HG03175 (cell line): Measurements from ENCODE around the gene TNNI3.
"Not testable (repeated sequence)": the region's sequence is repeated elsewhere in the genome, so short reads cannot be mapped to it uniquely, and the experiment has no call there.

Experiments used
- ATAC-seq: cut with Tn5 transposase; IDR thresholded peaks from one replicate; pipeline ENCODE4 v1.9.1; 2021; ENCODE audit warnings: mild to moderate bottlenecking, moderate library complexity; ENCODE audit not compliant: unreplicated experiment

The TNNI3 gene

DNA sequence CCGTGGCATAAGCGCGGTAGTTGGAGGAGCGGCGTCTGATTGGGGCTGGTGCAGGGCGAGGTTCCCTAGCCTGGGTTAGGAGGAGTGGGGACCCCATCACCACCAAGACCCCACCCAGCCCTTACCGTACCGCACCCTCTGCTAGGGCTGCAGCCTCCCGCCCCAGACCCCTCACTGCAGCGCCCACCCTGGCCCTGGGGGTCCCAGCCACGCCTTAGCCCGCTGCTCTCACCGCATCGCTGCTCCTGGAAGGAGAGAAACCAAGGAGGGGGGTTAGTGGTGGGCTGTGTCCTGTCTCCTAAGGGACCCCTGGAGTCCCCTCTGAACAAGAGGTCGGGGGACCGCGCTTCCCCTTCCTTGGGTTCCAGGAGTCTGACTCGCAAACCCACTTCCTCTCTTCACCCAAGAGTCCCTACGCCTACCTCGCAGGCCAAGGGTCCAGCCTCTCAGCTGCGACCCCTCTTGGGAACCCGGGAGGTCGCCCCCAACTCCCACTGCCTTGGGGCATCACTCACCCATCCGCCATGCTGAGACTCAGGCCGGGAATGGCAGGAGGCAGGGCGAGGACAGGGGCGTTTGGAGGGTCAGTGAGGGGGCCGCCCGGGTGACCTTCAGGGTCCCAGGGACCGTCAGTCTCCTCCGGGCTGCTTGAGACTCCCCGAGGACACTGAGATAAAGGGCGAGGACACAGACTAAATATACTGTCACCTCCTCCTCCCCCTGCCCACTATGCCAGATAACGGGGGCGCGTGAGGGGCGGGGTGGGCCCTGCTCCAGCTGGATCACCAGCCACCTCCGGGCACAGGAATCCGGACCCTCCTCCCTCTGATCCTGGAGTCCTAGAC is at the start of gene TNNI3:
TSS of gene TNNI3 (minus strand) at position 669 of the 845 bp plus-strand sequence. CDS start at position 526, 143 bp downstream.
- no peak for ATAC-seq

DNA sequence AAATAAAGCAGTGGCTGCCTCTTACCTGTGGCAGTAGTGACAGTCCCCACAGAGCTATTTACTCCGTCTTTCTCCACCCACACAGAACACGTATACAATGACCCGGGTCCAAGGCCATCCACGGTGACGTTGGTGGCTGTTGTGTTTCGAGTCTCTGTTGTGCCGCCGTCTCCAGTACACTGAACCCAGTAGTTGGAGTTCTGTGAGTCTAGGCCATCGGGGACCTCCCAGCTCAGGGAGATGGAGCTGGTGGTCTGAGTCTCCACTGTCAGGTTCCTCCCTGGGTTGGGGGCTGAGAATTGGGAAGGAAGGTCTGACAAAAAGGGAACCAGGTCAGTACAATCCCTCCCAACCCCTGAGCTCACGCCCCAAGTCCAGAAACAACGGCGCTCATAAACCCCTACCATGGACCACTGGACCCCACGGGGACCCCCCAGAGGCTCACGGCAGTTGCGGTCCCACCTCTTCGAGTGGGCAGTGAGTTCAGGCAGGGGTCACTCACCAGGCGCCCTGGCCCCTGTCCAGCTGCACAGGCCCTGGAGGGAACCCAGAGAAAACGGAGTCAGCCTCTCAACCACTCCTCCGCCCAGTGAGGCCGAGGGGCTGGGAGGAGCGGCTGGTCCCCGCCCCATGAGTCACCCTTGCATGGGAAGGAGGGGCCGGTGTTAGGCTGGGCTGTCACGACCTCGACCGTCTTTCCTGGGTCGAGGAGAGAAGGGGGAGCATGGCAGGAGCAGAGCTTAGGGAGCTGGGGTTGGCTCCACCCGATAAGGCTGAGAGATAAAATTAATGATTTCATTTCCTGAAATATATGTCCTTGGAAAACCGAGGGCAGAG is 49.4 kb upstream of the TNNI3 start:
- no peak for ATAC-seq

- not testable (repeated sequence) for ATAC-seq
Observed at GRCh38 chr19:55202199-55202598, 44.7 kb upstream of the TNNI3 start.

- no peak for ATAC-seq
Observed at GRCh38 chr19:55199620-55200204, 42.2 kb upstream of the TNNI3 start.

DNA sequence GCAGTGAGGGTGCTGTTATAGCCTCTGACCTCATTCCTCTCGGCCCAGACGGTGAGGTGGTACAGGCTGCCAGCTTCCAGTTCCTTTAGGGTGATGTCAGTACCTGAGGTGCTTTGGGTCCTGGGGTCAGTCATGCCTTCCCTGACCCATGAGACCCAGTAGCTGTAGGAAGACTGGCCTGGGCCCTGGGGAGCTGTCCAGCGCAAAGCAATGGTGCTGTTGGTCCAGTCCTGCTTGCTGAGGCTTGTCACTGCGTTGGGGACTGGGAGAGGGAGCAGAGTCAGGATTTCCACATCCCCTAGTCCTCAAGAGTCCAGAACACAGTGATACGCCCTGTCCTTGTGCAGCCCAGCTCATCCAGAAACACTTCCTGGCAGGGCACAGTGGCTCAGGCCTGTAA is 41.1 kb upstream of the TNNI3 start:
- no peak for ATAC-seq

GRCh38 chr19:55197528-55197927 is 40.0 kb upstream of the TNNI3 start:
- no peak for ATAC-seq

DNA sequence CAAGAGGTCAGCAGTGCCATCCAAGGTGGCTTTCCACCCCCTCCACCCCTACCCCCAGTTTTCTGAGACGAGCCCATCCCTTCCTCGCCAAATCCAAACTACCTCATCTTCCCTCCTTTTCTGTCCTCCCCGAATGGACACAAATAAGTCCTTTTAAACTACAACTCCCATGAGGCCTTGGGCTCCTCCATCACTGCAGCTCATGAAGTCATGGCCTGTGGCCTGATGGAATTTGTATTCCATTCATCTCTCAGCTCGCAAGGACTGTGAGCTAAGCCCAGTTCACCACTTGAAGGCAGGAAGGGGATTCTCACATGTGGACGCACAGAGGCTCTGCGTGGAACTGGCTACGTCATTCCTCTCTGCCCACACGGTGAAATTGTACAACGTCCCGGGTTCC is 39.3 kb upstream of the TNNI3 start:
- no peak for ATAC-seq

DNA sequence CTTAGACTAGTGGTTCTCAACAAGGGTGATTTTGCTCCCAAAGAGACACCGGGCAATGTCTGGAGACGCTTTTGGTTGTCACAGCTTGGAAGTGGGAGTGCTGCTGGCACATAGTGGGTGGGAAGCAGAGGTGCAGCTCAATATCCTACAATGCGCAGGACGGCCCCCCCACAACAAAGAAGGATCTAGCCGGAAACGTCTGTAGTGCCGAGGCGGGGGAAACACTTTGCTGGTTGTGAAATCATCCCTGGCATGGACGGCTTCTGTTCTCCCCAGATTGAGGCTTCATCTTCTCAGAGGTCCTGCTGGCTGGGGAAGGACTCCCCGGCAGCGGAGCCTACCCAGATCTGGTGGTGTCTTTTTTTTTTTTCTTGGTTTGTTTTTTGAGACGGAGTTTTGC is 35.9 kb upstream of the TNNI3 start:
- ATAC-seq = no peak

DNA sequence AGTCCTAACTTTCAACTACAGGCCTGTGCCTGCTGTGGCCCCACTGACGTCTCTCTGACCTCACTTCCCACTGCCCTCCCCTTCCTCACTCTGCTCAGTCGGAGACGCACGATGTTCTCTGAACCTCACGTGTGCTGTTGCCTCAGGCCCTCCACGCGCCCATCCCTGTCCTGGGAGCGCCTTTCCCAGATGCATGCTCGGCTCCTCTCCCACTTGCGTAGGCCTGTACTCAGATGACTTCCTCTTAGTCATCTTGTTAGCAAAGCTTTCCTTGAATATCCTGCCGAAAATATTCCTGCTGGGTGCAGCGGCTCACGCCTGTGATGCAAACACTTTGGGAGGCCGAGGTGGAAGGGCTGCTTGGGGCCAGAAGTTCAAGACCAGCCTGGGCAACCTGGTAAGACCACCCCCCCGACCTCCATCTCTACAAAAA is 31.9 kb upstream of the TNNI3 start:
- ATAC-seq = no peak

DNA sequence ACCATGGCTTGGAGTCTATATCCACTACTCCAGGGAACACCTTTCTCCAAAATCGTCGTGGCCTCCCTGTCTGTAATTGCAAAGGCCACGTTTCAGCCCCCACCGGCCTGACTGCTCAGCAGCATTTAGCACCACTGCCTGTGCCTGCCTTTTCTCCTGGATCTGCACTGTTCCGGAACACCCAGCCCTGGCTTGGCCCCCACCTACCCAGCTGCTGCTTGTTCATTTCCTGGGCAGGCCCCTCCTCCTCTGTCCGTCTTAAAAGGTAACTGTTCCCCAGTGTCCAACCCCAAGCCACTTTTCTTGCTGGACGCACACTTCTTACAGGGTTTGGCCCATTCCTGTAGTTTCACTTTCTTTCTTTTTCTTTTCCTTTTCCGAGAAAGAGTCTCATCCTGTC is 31.1 kb upstream of the TNNI3 start:
- no peak for ATAC-seq

DNA sequence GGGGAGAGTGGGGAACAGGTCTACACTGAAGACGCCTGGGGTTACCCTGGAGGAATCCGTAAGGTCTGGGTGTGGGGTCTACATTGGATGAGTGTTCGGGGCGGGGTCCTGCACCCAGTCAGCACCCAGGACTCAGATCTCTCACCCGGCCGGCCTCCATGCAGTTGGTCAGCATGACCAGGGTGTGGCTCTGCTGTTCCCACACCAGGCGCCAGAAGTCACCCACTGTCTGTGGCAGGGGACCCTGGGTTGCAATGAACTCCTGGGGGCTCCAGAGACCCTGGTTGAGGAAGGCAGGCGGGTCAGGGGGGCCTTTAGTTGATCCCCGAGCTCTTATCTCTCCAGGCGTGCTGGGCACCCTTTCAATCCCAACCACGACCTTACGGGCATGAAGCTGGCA is 28.5 kb upstream of the TNNI3 start:
- no peak for ATAC-seq

- ATAC-seq = no peak
Observed at GRCh38 chr19:55181740-55182139, 24.2 kb upstream of the TNNI3 start.

- no peak for ATAC-seq
Observed at GRCh38 chr19:55179606-55180484, 22.3 kb upstream of the TNNI3 start, which contains the start of gene SYT5. Gene SYT5, minus strand, starts transcription at chr19:55180289. Its CDS starts 1,248 bp downstream, at chr19:55179041.

- peak; percentile 75 for ATAC-seq
Observed at GRCh38 chr19:55178781-55179599, 21.5 kb upstream of the TNNI3 start.

DNA sequence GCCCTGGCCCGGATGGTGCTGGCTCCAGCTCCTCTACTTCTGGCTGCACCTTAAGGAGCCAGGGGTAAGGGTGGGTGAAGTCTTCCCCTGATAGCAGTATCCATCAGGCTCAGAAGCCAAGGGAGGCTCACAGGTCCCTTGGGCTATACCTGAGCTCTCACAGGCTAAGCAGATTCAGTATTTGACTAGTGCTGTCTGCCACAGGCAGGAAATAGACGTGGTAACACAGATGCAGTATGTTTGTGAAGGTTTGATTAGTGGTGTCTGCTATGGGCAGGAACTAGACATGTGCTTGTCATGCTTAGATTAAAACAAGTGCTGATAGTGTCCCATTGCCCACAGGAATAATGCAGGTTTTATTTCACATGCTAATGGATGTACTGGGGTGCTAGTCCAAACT is 18.5 kb upstream of the TNNI3 start:
- ATAC-seq = no peak

DNA sequence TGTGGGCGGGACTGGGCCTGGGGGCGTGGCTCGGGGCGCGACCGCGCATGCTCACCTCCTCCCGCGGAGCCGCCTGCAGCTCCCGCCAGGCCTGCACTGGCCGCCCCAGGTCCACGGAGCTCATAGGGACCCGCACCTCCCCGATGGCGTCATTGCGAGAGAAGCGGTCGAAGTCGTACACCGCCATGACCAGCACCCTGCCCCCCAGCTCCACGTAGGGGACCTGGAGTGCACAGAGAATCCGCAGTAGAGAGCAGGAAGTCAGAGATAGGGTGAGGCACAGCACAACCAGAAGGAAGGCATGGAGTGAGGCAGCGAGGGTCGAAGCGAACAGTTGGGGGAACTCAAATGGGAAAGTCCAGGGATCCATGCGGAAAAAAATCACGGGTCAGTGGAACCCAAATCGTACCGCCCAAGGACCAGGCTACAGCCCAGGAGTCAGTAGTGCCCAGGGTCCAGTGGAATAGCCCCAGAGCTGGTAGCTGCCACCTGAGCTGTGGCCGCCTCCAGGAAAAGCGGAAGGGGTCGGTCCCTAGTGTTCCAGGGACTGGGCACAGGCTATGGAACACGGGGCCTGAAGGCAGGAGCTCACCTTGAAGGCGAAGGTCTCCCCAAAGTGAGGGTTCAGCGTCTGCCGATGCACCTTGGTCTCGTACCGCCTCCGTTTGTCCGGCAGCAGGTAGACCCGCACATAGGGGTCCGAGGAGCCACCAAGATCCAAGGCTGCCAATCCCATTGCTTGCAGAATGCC is 17.8 kb upstream of the TNNI3 start:
- no peak for ATAC-seq

GRCh38 chr19:55174425-55175116 is 17.0 kb upstream of the TNNI3 start:
- no peak for ATAC-seq

GRCh38 chr19:55173714-55174409 is 16.3 kb upstream of the TNNI3 start:
- no peak for ATAC-seq
